Endothelial cell of umbilical vein (primary cell): ENCODE results near the gene CLNK. TPM values are rescaled to one million over a fixed set of nuclear protein-coding genes. Genes with fewer than 3 reads are reported as not detected.

Experiments used
- BruUV-seq: library from RNA; stranded (reverse); fragments of 400-500 nt; replicated peaks from 2 replicates; lab custom pipeline; 2021; lab: Mats Ljungman, UMichigan
- CTCF ChIA-PET: fragments of 300-600, 350-600 bp; sonication (Branson Sonifier 250); formaldehyde crosslinking; loops from one replicate; lab custom pipeline; 2021; ENCODE audit warnings: antibody characterized with exemption, inconsistent platforms; lab: Charles Lee
- POLR2A ChIA-PET: fragments of 300-600, 350-600 bp; sonication (Branson Sonifier 250); formaldehyde crosslinking; loops from one replicate; lab custom pipeline; 2021; ENCODE audit warnings: antibody characterized with exemption, inconsistent platforms; lab: Charles Lee
- DNase-seq: peaks from one replicate; pipeline ENCODE4 v3.0.0-alpha.2; 2011; ENCODE audit warnings: low read depth, low spot score
- FAIRE-seq: peaks from 2 replicates; lab custom pipeline; 2011; peaks lifted over from hg19 to GRCh38; lab: Jason Lieb, UNC
- H2AFZ ChIP-seq: 2 replicates; pipeline ENCODE4 v1.6.0; 2012; ENCODE audit warnings: low read depth, low read length, control low read depth, inconsistent platforms
- H3K27ac ChIP-seq: 2 replicates; pipeline ENCODE4 v1.5.1; 2011; ENCODE audit warnings: low read depth, mild to moderate bottlenecking, control low read depth, low read length, moderate library complexity; ENCODE audit not compliant: insufficient read depth
- H3K27me3 ChIP-seq, 2 experiments: 2 replicates each; pipeline versions ENCODE4 v1.6.0 to v1.6.1; 2011; ENCODE audit warnings: low read length in 2 of 2, mixed read lengths in 1 of 2; ENCODE audit not compliant: control insufficient read depth in 2 of 2, insufficient read depth in 2 of 2
- H3K36me3 ChIP-seq, 2 experiments: 2 replicates in 1 of 2; 3 replicates in 1 of 2; pipeline ENCODE4 v1.5.1; 2011; ENCODE audit warnings: low read length in 2 of 2, mild to moderate bottlenecking in 1 of 2, moderate library complexity in 1 of 2; ENCODE audit not compliant: control insufficient read depth in 2 of 2, insufficient read depth in 2 of 2; ENCODE audit errors: extremely low read depth in 1 of 2
- H3K4me1 ChIP-seq: 3 replicates; pipeline ENCODE4 v1.5.1; 2011; ENCODE audit warnings: mild to moderate bottlenecking, low read length; ENCODE audit not compliant: control insufficient read depth, insufficient read depth; ENCODE audit errors: extremely low read depth
- H3K4me2 ChIP-seq: 2 replicates; pipeline ENCODE4 v1.6.1; 2011; ENCODE audit warnings: low read length, control low read depth, mixed read lengths; ENCODE audit not compliant: insufficient read depth
- H3K4me3 ChIP-seq, 3 experiments: fragments of 200-600 bp in 1 of 3; sonication (generic), shearing (Covaris generic) in 1 of 3; replicated peaks in 1 of 3; 2 replicates each; pipeline ENCODE4 v1.5.1; 2011 to 2016; ENCODE audit warnings: control low read depth in 3 of 3, low read length in 3 of 3, mild to moderate bottlenecking in 2 of 3, inconsistent platforms in 1 of 3, low read depth in 1 of 3, moderate library complexity in 1 of 3; ENCODE audit not compliant: insufficient read depth in 1 of 3
- H3K79me2 ChIP-seq: 2 replicates; pipeline ENCODE4 v1.6.0; 2012; ENCODE audit warnings: low read length, inconsistent platforms; ENCODE audit not compliant: control insufficient read depth, insufficient read depth
- H3K9ac ChIP-seq: replicated peaks from 2 replicates; pipeline ENCODE3; 2011; ENCODE audit warnings: low read length, control low read depth; ENCODE audit not compliant: insufficient read depth; ENCODE audit errors: extremely low read depth
- H3K9me1 ChIP-seq: replicated peaks from 3 replicates; pipeline ENCODE4 v1.6.0; 2011; ENCODE audit warnings: mild to moderate bottlenecking, low read length; ENCODE audit not compliant: control insufficient read depth, insufficient read depth; ENCODE audit errors: extremely low read depth
- H3K9me3 ChIP-seq: replicated peaks from 2 replicates; pipeline ENCODE4 v1.5.1; 2012; ENCODE audit warnings: low read length, inconsistent platforms; ENCODE audit not compliant: control insufficient read depth, insufficient read depth
- H4K20me1 ChIP-seq: replicated peaks from 2 replicates; pipeline ENCODE3; 2011; ENCODE audit warnings: mild to moderate bottlenecking, low read length; ENCODE audit not compliant: control insufficient read depth, insufficient read depth; ENCODE audit errors: extremely low read depth
- CTCF ChIP-seq, 2 donors: IDR thresholded peaks; 1 replicate in 1 of 2; 2 replicates in 1 of 2; pipeline ENCODE4 v1.5.1; 2011; ENCODE audit warnings: low read length in 2 of 2, mild to moderate bottlenecking in 2 of 2, moderate library complexity in 2 of 2, control low read depth in 1 of 2, inconsistent platforms in 1 of 2, low read depth in 1 of 2; ENCODE audit not compliant: insufficient read depth in 1 of 2; ENCODE audit errors: extremely low read depth in 1 of 2
- EZH2 ChIP-seq: IDR thresholded peaks from 2 replicates; pipeline ENCODE4 v1.6.1; 2012; ENCODE audit warnings: borderline replicate concordance, low read depth, mild to moderate bottlenecking, moderate library complexity, low read length, inconsistent platforms; ENCODE audit not compliant: severe bottlenecking
- FOS ChIP-seq: IDR thresholded peaks from 2 replicates; pipeline ENCODE4 v1.6.1; 2011; ENCODE audit warnings: mild to moderate bottlenecking, low read length, moderate library complexity, borderline replicate concordance; ENCODE audit not compliant: insufficient read depth
- GATA2 ChIP-seq: IDR thresholded peaks from 2 replicates; pipeline ENCODE4 v1.7.0; 2011; ENCODE audit warnings: low read depth, mild to moderate bottlenecking, moderate library complexity, mixed read lengths, low read length; ENCODE audit not compliant: insufficient read length, insufficient read depth
- JUN ChIP-seq: IDR thresholded peaks from 2 replicates; pipeline ENCODE4 v1.6.1; 2011; ENCODE audit warnings: borderline replicate concordance, low read depth; ENCODE audit not compliant: insufficient read length, insufficient read depth
- MAX ChIP-seq: IDR thresholded peaks from 2 replicates; pipeline ENCODE4 v1.6.1; 2011; ENCODE audit not compliant: insufficient read depth, insufficient read length
- MYC ChIP-seq: IDR thresholded peaks from one replicate; pipeline ENCODE4 v1.6.1; 2011; ENCODE audit warnings: mild to moderate bottlenecking, low read depth, low read length
- POLR2A ChIP-seq: IDR thresholded peaks from 2 replicates; pipeline ENCODE4 v1.6.1; 2012; ENCODE audit warnings: low read depth, mild to moderate bottlenecking, control low read depth, low read length
- POLR2AphosphoS5 ChIP-seq: IDR thresholded peaks from 2 replicates; pipeline ENCODE4 v1.6.1; 2012; ENCODE audit warnings: low read depth, mild to moderate bottlenecking, control low read depth, low read length, moderate library complexity; ENCODE audit not compliant: insufficient read depth
- dilution Hi-C: fragments of 300-500 bp; cut with MboI; formaldehyde crosslinking; loops from one replicate; pipeline ENCODE4 v1.15.0; 2019; ENCODE audit warnings: low sequenced_read_pairs; ENCODE audit not compliant: extremely low pct_ligation_motif_present
- intact Hi-C: fragments of 100-400 bp; cut with micrococcal nuclease; formaldehyde crosslinking; loops from one replicate; pipeline ENCODE4 v1.10.0; 2022
- polyA plus RNA-seq, 4 experiments: library from polyadenylated mRNA; depleted of rRNA in 3 of 4; stranded (reverse) in 3 of 4; unstranded in 1 of 4; fragments of >200 nt; gene quantifications; 2 replicates each; pipeline versions ENCODE4 v1.2.1 to v1.2.3, GENCODE V29; 2011 to 2012; ENCODE audit warnings: missing spikeins in 1 of 4
- total RNA-seq: library from RNA; stranded (reverse); gene quantifications from 2 replicates; pipeline ENCODE4 v1.2.3, GENCODE V29; 2021

The CLNK gene
- total and polyA plus RNA-seq, 2 donors (not counting 3 experiments of a cell fraction or from before 2014, with no cell fraction given): not detected

- Histone ChIP-seq H3K27ac (no peak overlapping the region), H3K27me3 (peaks cover 0 to 2% of the 10 kb centered on the region in 2 experiments), H3K9me1 (no peaks in the 10 kb centered on the region), H3K9ac (no peak overlapping the region), H3K9me3 (no peaks in the 10 kb centered on the region), H3K4me2 (no peak overlapping the region), H3K4me1 (no peaks in the 10 kb centered on the region), H4K20me1 (no peaks in the 10 kb centered on the region), H2AFZ (no peak overlapping the region), H3K4me3 (no peak overlapping the region), H3K36me3 (no peaks in the 10 kb centered on the region), H3K79me2 (no peaks in the 10 kb centered on the region)
- intact Hi-C loops (no loop called here), dilution Hi-C loops (no loop called here)
- no TSS peak for BruUV-seq
- ChIA-PET CTCF (interaction anchor here (0.8 kb wide), 1 partner anchor 35 kb away, joined by 3 read pairs; no protein-coding TSS in a partner anchor), POLR2A (no interaction called here)
- TF ChIP-seq MAX (no peak), EZH2 (no peak)
- FAIRE-seq: no peak
- no peak for DNase-seq
Observed at GRCh38 chr4:10495651-10496050, 188.9 kb downstream of the CLNK start.

- peaks cover 2 to 4% of the 10 kb centered on the region in 2 experiments for H3K27me3 ChIP-seq
- no peak overlapping the region for H3K4me3 ChIP-seq
- CTCF ChIA-PET: interaction anchor here (1.4 to 1.7 kb wide), 2 partner anchors 9 to 327 kb away, joined by 3 to 5 read pairs; no protein-coding TSS in a partner anchor
- H4K20me1 ChIP-seq: no peaks in the 10 kb centered on the region
- intact Hi-C loops: no loop called here
- no peak overlapping the region for H3K27ac ChIP-seq
- no peak for FAIRE-seq
- no TSS peak for BruUV-seq
- no peaks in the 10 kb centered on the region for H3K9me3 ChIP-seq
- no peaks in the 10 kb centered on the region for H3K79me2 ChIP-seq
- no peak overlapping the region for H3K4me2 ChIP-seq
- TF ChIP-seq POLR2AphosphoS5: no peak
- no peak for TF ChIP-seq MAX
- no peak for TF ChIP-seq GATA2
- no peak for TF ChIP-seq FOS
- TF ChIP-seq JUN: no peak
- TF ChIP-seq CTCF (IDR thresholded peaks at IDR 0.05; ENCODE audit: extremely low read depth in 1 of 2, insufficient read depth in 1 of 2, low read depth in 1 of 2, low read length in 2 of 2): no peak
- TF ChIP-seq EZH2: no peak
- TF ChIP-seq POLR2A: no peak
- no peak for TF ChIP-seq MYC
- H3K36me3 ChIP-seq: no peaks in the 10 kb centered on the region
- H3K9ac ChIP-seq: no peak overlapping the region
- no peaks in the 10 kb centered on the region for H3K4me1 ChIP-seq
- dilution Hi-C loops: no loop called here
- DNase-seq: no peak
- no peaks in the 10 kb centered on the region for H3K9me1 ChIP-seq
- POLR2A ChIA-PET: no interaction called here
- H2AFZ ChIP-seq: no peak overlapping the region
Observed at GRCh38 chr4:10492464-10492863, 192.1 kb downstream of the CLNK start.
